HL-60/S4 treated with retinoic acid at 250 ng/mL for 4 days and 3 days (cell line): ENCODE measurements around the gene PTDSS2.
"Not testable (repeated sequence)": the region's sequence is repeated elsewhere in the genome, so short reads cannot be mapped to it uniquely, and the experiment has no call there.

Source experiments
- in situ Hi-C: fragments of 300-500 bp; cut with MboI; formaldehyde crosslinking; loops from 2 replicates; pipeline ENCODE4 v1.7.0; 2022; ENCODE audit warnings: low sequenced_read_pairs

PTDSS2 gene

DNA sequence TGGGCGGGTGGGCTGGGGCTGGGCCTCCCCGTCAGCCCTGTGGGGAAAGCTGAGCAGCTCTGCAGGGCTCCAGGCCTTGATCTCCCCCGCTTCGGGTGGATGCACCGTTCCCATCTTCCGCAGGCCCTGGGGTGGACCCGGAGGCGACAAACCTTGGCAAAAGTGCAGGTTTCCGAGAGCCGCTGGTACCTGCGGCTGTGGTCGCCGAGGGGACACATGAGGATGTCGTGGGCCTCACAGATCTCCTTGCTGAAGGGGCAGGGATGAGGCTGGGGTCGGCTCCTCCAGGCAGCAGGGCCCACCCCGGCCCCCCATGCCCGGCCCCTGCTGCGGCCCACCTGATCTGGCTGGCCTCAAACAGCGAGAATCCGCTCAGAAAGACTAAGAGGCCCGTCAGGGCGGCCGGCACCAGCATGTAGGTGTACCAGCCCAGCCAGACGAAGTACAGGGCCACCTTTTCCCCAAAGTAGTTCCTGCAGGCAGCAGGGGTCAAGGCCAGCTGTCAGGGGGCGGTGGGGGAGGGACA, 20.1 kb upstream of the PTDSS2 start:
- in situ Hi-C loops: no loop called here

DNA sequence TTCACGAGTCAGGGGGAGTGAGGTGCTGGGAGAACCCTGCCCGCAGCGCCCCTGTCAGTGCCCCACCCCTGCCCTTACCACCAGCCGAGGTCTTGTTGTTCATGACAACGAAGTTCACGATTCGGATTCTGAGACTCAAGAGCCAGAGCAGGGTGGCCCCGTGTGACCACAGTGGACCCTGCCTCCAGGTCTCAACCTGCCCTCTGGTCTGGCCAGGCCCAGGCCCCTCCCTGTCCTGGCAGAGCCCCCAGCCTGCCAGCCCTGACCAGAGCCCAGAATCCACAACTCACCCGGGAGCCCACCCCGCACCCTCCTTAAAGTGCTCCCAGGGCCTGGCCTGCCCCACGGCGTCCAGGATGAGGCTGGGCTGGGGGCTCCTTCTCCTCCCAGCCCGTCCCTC, 18.2 kb upstream of the PTDSS2 start:
- in situ Hi-C loops: no loop called here

DNA sequence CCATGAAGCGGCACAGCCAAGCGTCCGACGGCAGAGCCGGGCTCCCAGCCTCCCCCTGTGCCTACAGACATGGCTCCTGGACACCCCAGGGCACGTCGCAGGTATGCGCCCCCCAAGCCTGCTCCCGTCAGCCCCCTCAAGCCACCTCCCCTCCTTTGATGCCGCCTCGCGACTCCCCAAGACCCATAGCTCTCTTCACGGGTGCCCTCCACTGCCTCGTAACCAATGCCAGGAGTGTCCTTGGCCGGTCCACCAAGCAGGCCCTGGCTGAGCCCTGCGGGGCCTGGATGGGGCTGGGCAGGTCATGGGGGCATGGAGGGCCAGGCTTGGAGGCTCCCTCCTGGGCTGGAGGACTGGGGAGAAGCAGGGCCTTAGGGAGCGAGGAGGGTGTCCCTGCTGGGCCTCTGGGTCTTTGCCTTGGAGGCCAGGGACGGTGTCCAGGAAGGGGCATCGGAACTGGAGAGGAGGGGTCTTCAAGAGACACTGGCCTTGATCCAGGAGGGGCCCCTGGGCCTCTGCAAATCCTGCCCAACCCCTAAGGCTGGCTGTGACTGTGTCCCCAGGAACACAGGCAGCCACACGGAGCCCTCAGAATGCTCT, 17.5 kb upstream of the PTDSS2 start:
- in situ Hi-C loops: no loop called here

DNA sequence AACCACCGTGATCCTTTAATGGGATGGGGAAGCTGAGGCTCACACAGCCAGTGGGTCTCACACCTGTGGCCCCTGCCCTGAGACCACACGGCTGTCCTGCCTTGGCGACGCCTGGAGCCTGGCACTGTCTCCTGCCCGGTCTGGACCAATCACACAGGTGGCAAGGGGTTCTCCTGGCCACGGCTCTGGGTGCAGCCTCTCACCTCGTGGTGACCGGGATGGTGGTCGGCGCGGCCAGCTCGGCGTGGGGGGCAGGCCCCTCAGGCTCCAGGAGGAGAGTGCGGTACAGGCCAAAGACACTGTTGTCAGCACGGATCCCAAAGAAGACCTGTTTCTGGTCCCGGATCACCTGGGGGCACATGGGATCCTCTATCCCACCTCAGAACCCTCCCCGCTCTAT, 17.0 kb upstream of the PTDSS2 start:
- in situ Hi-C loops: no loop called here

DNA sequence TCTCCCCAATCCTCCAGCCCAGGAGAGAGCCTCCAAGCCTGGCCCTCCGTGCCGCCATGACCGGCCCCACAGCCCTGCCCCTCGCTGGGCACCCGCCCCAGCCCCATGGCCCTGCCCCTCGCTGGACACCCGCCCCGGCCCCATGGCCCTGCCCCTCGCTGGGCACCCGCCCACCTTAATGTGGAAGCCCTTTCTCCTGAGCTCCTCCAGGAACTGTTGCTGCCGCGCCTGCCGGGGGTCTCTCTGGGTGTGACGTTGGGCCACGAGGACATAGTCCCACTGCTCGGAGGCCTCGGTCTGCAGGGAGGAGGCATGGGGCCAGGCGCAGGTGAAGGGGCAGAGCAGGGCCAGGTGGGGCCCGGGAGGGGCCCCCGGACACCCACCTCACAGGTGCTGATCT, 16.4 kb upstream of the PTDSS2 start:
- in situ Hi-C loops: no loop called here

DNA sequence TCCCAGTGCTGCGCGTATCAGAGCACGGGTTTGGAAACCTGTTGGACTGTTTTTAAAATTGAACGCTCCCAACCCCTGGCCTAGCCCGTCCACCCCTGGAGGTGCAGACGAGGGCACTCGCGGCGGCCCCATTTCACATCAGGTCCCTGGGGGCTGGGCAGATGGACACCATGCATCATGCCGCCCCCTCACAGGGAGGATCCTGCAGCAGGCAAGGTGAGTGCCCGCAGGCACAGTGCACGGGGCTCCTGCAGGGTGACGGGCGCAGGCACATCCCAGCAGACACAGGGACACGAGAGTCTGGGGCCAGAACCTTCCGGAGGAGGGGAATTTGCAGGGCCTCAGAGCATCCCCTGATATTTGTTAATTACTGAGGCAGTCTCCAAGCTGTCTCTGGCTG, 15.6 kb upstream of the PTDSS2 start:
- in situ Hi-C loops: no loop called here

DNA sequence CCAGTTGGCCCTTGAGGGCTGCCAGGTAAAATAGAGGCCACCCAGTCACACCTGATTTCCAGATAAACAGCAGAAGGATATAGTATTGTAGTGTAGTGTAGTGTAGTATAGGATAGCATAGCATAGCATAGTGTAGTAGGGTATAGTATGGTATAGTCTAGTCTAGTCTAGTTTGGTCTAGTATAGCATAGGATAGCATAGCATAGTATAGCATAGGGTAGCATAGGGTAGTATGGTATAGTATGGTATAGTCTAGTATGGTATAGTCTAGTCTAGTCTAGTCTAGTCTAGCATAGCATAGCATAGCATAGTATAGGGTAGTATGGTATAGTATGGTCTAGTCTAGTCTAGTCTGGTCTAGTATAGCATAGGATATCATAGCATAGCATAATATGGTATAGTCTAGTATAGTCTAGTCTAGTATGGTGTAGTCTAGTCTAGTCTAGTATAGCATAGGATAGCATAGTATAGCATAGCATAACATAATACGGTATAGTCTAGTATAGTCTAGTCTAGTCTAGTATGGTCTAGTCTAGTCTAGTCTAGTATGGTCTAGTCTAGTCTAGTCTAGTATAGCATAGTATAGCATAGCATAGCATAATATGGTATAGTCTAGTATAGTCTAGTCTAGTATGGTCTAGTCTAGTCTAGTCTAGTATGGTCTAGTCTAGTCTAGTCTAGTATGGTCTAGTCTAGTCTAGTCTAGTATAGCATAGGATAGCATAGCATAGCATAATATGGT, 14.9 kb upstream of the PTDSS2 start:
- in situ Hi-C loops: not testable (repeated sequence)

DNA sequence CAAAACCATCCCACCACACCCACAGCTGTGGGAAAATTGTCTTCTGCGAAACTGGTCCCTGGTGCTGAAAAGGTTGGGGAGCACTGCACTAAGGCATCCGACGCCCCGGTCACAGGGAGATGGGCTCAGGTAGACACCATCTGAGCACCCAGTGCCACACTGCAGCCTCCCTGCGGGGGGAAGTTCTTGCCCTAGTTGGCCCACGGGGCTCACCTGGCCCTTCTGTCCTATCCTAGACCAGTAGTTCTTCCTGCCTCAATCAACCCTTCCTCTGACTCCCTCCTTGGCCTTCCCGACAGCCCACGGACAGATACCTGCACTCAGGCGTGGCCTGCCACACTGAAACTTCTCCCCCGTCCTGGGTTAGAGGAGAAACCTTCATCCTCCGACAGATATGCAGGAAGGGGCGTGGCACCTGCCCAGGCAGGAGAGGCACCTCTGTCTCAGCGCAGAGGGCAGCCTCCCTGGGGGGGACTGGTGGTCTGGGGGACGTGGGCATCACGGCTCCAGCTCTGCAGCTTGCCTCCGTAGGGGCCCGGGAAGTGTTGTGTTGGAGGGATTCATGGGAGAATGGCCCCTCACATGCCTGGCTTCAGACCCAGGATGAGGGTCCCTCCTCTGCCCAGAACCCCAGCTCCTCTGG, 12.7 kb upstream of the PTDSS2 start:
- in situ Hi-C loops: no loop called here

DNA sequence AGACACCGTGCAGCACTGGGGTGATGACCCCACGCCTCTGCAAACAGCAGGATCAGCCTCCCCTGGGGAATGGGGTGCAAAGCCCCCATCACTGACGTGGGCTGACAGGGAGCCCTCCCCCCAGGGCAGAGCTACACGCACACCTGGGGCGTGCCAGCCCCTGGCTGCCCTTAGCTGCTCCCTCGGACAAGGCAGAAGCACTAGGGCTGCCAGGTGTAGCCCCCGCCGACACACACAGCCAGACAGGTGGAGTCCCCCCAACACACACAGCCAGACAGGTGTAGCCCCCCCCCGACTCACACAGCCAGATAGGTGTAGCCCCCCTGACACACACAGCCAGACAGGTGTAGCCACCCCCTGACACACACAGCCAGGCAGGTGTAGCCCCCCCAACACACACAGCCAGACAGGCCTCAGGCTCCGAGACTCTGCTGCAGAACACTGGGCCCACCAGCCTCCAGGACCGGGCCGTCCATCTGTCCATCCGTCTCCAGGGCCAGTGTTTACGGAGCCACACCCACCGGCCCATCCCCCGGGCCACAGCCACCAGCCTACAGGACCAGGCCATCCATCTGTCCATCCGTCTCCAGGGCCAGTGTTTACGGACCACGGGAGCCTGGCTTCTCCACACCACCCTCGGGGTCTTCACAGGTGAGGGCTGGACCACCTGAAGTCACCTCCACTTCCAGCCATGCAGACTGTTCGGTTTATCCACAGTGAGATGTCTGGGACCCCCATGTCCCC, 11.8 kb upstream of the PTDSS2 start:
- in situ Hi-C loops: no loop called here

DNA sequence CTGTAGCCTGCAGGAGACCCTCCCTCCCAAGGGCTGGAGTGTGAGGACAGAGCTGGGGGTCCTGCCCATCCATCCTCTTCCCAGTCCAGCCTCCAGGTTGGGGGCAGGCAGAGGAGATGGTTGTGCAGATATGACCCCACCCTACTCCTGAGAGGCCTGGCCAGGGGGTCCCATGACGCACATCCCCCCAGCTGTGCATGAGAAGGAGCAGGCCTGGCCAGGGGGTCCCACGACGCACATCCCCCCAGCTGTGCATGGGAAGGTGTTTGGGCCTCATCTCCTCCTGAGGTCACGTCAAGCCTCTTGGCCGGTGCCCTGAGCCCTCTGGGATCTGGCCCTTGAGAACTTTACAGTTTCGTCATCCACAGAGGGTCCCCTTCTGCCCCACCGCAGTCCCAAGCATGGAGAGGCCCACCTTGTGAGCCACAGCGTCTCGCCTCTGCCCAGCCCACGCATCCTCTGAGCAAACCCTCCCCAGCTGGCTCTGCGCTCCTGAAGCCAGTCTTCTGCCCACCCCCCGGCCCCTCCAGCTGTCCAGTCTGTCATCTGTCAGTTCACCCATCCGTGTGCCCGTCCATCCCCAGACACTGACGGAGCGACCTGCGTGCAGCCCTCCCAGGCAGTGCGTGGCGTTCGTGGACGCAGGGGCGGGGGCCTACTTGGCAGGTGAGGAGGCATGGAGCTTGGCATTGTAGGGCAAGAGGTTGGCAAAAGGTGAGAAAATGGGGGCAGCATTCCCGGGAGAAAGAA, 10.6 kb upstream of the PTDSS2 start:
- in situ Hi-C loops: no loop called here

DNA sequence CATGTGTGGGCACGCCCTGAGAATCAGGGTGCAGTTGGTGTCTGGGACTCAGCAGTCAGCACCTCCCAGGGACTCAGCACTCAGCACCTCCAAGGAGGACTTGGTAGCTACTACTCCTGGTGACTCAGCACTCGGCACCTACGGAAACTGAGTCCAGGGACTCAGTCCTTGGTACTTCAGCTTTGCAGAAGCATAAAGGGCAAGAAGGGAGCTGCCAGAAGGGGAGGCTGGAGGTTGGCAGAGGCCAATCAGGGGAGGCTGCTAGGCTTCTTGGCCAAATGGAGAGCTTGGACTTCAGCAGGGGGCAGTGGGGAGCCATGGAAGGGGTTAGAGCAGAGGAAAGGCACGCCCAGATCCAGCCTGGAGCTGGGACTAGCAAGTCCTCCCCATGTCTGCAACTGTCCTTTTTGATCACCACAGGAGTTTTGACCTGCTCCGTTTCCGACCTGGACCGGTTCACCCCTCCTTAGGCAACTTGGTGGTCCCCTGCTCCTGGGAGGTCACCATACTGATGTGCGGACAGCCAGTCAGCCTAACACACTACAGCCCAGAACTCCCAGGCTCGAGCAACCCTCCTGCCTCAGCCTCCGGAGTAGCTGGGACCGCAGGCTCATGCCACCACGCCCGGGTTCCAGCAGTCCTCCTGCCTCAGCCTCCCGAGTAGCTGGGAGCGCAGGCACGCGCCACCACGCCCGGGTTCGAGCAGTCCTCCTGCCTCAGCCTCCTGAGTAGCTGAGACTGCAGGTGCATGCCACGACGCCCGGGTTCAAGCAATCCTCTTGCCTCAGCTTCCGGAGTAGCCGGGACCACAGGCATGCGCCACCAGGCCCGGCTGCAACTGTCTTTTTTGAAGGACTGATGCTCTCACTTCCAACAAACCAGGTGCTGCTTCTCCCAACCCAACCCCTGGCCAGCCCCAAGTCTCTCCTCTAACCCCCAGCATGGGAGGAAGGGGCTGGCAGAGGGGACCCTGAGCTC, 9.7 kb upstream of the PTDSS2 start:
- in situ Hi-C loops: no loop called here

DNA sequence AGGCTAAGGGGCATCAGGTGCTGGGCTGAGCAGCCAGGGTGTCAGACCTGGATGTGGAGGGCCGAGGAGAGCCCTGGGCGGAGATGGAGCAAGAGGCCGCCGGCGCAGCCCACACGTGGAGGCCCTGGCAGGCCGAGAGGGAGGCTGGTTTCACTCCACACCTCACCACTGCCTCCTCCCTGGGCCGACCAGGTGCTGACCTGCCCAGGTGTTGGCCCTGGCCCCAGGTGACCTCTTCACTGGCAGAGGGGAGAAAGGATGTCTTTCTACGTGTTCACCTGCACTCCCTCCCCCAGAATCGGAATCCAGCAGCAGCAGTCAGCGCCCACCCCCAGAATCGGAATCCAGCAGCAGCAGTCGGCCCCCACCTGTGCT, 9.0 kb upstream of the PTDSS2 start:
- in situ Hi-C loops: no loop called here

DNA sequence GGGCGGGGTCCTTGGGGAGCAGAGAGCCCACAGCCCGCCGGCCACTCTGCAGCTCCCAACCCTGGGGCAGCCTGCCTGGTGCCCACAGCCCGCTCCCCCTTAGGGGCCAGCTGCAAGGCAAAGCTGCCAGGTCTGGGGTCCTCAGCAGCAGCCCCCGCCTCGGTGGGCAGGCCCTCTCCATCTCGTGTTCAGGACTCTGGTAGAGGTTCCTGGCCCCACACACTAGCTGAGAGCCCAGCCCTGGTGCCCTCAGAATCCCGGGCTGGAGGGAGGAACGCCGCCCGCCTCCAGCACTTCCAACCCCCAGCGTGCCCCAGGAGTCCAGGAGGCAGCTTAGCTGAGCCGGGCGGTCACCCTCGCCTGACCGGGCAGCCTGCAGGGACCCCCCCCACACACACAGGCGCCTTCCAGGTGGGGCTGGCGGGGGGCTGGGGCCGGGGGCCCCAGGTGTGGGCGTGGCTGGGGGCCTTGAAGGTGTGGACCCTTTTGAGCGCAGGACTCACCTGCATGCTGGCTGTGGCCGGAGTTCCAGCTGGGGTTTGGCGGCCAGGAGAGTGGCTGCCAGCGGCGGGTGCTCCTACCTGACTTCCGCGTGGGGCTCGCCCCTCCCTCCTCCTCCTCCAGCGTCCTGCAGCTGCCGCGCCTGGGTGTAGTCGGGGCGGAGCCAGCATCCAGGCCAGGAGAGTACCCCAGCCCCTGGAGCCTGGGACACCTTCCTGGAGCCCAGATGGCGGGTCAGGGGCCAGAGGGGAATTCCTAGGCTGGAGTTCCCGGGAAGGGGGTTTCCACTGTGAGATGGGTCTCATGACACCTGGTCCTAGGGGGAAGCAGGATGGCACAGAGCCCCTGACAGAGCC, 8.4 kb upstream of the PTDSS2 start, which contains the start of gene ANO9:
Gene ANO9, minus strand, starts transcription at position 594 of the 857 bp plus-strand sequence. Its CDS starts 85 bp downstream, at position 509.
- in situ Hi-C loops: no loop called here

DNA sequence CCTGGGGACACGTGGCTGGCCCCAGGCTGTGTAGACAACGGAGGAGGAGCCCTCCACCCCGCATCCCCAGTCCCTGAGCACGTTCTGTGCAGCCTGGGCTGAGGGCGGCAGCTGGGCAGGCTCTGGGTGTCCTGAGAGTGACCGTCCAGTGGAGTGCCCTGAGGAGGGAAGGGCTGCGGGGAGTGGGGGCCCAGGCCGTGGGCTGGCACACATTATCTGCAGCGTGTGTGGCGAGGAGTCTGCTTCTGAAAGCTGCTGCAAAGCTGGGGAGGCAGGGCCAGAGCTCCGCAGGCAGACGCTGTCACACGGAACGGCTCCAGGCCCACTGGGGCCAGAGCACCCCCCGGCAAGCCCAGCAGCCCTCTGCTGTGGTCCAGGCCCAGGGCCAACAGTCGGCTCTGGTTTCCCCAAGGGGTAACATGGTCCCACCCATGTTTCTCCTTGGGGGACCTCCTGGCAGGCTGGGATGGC, 7.4 kb upstream of the PTDSS2 start:
- in situ Hi-C loops: no loop called here

DNA sequence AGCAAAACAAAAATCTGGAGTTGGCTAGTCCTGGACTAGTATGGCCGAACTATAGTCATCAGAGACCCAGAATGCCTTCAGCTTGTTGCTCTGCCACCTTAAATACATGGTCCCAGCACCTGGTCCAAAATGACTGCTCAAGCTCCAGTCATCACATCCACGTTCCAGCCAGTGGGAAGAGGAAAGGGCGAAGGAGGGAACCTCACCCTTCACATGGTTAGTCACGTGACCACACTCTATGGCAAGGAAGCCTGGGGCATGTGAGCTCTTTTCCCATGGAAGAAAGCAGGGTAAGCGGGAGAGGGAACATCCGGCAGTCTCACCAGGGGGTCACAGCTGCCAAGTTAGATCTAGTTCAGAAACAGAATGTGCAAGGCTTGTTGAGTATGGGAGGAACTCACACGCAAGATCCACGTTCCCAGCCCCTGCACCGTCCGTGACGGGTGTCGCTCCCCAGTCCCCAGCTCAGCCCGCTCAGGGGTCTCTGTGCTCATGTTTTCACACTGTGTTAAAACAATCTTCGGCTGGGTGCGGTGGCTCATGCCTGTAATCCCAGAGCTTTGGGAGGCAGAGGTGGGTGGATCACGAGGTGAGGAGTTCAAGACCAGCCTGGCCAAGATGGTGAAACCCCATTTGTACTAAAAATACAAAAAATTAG, 6.4 kb upstream of the PTDSS2 start:
- in situ Hi-C loops: no loop called here

DNA sequence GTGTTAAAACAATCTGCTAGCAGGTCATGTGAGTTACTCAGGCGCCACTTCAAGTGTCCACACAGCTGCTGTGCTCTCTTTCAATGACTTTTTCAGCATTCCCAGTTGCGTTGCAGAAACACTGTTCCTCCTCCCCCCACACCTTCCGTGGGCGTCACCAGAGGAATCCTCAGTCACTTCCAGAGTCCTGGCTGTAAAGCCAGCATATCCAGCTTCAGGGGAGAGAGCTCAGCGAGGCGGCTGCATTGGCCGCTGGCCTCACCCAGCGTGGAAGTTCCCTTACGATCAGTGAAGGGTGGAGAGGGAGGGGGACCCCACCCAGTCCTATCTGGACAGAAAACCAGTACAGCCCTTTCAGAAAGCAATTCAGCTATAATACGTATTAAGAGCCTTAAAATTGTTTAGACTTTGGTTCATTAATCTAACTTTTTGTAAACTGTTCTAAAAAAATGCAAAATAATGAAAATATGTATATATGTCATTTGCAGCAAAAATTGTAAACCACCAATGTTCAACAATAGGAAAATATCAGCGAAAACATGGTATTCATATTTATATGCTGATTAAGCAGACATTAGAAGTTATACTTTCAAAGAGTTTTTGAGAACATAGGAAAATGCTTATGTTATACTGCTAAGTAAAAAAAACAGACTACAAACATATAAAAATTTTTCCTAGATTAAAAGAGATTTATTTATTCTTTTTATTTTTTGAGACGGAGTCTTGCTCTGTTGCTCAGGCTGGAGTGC, 5.5 kb upstream of the PTDSS2 start:
- in situ Hi-C loops: no loop called here
